Posterior vena cava (tissue), 2 donors: ENCODE results near the gene PLEKHS1. TPM values are rescaled to one million over a fixed set of nuclear protein-coding genes. Genes with fewer than 3 reads are reported as not detected.

Experiments
- DNase-seq: peaks from one replicate; pipeline ENCODE4 v3.0.0-alpha.2; 2020; ENCODE audit warnings: low spot score
- intact Hi-C, 2 donors: fragments of 100-400 bp; cut with DNase I; formaldehyde crosslinking; loops; one replicate each; pipeline versions ENCODE4 v1.14.1 to v1.14.2; 2022 to 2023
- long read RNA-seq, 2 donors: library from polyadenylated mRNA; unstranded; transcript quantifications; one replicate each; pipeline ENCODE4 v2.0.0, GENCODE V29; 2020 to 2021
- total RNA-seq, 2 donors: library from RNA; stranded (reverse); fragmentation: NEBNext Ultra II Directional; extraction: Animal tissue kit (Norgen Biotek cat#: 25700); gene quantifications; one replicate each; pipeline ENCODE4 v1.2.1, GENCODE V29; 2021
- donor health status: DM: yes; HTN: yes; CAD: no.
- donor health status: DM: yes; HTN: yes; CAD: no.

The PLEKHS1 gene
- total RNA-seq = not detected
- long read RNA-seq, donor 1 = 0 reads
- long read RNA-seq, donor 2 = 0 reads

DNA sequence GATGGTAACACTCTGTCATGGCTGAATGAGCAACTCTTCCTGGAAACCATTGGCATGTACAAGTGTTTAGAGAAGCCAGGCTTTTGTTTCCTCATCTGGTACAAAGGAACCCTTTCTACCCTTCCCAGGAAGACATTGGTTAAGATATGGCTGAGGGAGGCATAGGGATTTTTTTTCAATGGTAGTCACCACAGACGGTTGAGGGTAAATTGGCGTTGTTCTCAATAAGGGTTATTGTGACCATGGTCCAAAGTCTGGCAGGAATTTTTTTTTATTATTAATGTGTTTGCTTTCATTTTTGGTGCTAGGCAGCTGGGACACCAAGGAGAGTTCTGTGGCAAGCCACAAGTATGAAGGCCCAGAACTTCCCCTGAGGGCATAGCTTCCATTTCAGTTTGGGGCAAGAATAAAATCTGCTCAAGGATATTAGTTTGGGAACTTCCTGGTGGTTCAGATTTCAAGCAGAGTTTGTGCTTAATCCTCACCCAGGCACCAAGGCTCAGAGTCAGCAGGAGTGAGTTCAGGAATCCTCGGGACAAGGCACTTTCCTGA, at the start of gene PLEKHS1:
PLEKHS1 (plus strand) TSS at position 502 of the 552 bp plus-strand sequence. CDS start 3,596 bp downstream, outside the sequence.
- DNase-seq = no peak
- intact Hi-C loops = no loop called here

DNA sequence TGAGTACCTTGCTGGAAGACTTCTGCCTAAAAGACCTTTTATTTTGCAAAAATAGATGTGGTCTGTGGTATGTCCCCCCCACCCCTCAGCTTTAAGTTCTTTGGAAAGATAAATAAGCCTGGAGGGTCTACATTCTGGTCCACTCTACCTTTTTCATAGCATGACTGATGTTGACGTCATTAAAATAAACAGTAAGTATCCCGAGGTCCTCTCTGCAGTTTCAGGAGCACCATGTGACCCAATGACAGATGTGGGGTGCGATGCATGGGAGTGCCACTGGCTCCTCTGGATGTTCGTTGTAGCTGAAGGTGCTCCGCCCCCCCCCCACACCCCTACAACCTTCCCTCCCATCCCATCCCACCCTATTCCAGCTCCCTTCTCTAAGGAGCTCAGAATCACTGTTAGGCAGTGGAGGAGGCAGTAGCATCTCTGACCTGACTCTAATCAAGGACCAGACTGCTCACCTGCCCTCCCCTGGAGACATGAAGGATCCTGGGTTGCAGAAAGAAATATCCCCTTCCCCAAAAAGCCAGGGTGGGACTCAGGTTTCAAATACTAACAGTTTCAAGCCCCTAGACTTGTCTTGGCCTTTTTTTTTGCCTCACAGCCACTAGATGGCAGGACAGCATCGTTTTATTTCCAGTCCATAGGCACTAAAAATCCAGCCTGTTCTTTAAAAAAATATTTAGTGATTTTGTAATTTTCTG, 46.7 kb upstream of the PLEKHS1 start:
- intact Hi-C loops = no loop called here
- DNase-seq = no peak

DNA sequence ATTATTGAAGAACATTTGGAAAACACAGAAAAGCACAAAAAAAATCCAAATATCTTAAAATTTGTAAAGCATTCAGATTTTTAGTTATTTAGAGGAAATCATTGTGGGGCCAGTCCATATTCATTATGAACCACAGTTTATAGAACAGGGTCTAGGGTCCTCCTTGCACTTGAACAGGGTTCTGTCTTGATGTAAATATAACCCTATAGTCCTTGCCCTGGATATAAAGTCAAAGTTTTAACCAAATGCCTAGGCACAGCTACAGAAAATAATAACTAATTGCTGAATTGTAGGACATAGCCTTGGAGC, 46.2 kb upstream of the PLEKHS1 start:
- no peak for DNase-seq
- intact Hi-C loops = no loop called here

DNA sequence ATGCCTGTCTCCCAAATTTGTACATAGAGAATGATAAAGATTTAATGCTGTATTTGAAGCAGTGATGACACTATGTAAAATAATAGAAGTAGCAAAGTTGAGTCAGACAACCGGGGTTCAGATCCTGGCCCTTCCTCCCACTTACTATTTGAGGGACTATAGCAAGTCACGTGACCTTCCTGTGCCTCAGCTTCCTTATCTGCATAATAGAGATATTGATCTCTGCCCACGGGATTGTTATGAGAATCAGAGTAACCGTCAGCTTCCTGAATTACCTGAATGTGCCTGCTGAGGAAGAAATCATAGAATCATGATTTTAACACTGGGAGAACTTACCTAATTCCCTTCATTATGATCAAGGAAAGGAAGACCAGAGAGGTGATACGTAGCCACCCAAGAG, 44.9 kb upstream of the PLEKHS1 start:
- intact Hi-C loops = no loop called here

DNA sequence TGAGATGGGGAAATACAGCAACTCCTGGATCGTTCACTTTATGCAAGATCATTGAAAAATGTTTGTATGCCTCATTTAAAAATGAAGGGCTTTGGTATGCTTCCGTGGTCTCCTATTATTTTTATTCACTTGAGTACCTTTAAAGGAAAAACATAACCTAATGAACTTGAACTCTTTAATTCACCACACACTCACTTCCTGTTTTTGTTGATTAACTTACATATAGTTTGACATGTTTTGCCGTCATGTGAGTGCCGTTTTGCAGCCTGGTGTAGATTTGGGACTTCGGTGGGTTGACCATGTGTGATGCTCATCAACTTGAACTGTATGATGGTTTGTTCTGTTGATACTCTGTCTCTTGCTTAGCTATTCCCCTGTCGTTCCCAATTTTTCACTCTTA, 42.8 kb upstream of the PLEKHS1 start:
- no peak for DNase-seq
- intact Hi-C loops = no loop called here

More for the DNA sequence above, 44.9 kb upstream of the PLEKHS1 start:
- DNase-seq = no peak

DNA sequence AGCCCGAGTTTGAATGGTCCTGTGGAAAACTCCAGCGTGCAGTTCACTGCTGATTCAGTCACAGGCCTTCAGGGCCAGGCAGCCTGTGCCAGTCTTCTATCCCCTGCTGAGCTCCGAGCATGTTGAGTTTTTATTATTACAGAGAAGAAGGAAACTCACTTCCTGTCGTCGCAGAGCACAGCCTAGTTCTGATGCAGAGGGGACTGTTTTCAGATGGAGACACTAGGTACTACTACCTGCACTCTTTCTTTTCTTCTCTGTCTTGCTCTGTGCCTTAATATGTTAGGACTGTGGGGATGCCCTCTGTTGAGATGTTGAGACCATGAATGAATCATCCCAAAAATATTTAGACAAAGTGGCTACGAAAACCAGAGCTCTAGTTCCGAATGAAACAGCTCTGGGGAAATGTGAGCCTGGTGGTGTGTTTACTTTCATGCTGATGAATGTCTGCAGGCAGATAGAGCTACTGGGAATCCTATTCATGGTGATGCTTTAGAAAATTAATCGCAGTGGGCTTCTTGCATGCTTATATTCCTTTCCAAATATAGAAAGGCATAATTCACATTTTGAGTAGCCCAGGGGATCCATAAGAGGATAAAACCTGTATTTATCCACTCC, 42.2 kb upstream of the PLEKHS1 start:
- intact Hi-C loops = no loop called here
- no peak for DNase-seq

DNA sequence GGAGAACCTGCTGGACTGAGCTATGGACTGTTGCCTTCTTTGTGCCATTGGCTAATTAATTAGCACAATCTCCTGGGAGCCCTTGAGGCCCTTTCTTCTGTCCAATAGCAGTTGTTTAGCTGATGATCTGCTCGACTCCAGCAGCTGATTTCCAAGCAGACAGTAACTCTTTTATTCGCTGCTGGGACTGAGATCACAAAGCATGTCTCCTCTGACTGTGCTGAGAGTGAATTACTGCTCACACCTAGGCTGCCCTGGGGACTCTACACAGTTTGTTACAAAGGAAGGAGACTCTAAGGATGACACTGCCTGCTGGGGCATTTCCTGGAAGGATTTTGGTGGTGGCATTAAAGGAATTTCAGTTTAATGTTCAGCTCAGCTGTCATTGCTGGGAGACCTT, 40.3 kb upstream of the PLEKHS1 start:
- intact Hi-C loops = no loop called here
- DNase-seq = no peak

DNA sequence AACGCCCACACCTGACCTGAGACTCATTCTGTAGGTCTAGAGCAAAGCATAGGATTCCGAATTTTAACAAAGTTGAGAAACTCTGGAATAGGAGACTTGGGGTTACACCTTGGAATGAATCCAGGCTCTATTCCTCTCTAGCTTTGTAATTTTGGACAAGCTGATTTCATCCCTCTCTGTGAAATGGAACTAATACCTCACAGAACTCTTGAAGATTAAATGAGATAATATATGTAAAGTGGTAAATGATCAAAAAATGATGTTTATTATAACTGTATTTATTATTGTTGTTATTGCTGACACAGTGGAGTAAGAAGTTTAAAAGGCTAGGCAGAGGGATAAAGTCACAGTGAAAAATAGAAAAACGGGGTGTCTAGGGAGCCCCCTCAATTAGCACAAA, 39.5 kb upstream of the PLEKHS1 start:
- no peak for DNase-seq
- intact Hi-C loops = no loop called here

DNA sequence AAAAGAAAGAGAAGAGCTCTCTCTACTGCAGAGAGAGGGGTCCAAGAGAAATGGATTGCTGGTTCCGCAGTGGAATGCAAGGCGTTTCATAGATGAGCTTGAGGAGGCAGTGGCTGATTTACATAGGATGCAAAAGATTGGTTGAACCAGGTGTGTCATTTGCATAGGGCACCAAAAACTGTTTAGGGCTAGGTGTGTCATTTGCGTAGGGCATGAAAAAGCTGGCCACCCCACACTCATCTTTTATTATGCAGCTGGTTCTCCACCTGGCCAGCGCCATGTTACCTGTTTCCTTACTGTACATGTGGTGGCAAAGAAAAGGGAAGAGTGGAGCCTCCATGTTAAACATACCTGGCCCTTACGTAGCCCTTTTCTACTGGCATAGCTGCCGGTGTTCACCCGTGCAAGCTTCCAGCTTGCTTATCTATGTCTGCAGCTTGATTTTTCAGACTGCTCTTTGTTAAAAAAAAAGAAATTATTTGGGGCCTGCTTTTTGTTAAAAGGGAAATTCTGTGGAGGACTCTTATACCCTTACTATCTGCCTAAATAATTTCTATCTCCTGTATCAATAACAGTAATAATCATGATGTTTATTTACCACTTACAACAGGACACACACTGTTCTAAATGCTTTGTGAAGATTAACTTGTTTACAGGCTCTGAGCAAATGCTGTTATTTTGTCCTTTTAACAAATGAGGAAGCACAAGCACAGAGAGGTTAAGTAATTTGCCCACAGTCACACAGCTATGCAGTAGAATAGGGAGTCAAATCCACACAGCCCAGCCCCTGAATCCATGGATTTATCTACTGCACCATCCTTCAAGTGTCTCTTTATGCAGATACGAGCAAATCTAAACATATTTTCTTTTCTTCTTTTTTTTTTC, 38.5 kb upstream of the PLEKHS1 start:
- no peak for DNase-seq
- intact Hi-C loops = no loop called here

DNA sequence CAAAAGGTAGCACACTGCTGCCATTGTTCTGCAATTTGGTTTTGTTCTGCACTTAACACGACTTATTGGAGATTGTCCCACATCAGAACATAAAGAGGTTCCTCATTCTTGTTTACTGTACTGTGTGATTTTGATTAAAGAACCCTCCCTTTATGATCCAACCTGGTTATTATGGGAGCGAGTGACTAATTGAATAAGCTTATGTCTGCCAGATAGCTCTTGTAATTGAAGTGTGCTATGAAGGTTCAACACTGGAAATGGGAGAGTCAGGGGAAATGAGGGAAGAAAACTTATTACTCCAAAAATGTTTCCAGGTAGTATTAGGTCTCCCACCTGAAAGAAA, 37.9 kb upstream of the PLEKHS1 start:
- DNase-seq = no peak
- intact Hi-C loops = no loop called here

DNA sequence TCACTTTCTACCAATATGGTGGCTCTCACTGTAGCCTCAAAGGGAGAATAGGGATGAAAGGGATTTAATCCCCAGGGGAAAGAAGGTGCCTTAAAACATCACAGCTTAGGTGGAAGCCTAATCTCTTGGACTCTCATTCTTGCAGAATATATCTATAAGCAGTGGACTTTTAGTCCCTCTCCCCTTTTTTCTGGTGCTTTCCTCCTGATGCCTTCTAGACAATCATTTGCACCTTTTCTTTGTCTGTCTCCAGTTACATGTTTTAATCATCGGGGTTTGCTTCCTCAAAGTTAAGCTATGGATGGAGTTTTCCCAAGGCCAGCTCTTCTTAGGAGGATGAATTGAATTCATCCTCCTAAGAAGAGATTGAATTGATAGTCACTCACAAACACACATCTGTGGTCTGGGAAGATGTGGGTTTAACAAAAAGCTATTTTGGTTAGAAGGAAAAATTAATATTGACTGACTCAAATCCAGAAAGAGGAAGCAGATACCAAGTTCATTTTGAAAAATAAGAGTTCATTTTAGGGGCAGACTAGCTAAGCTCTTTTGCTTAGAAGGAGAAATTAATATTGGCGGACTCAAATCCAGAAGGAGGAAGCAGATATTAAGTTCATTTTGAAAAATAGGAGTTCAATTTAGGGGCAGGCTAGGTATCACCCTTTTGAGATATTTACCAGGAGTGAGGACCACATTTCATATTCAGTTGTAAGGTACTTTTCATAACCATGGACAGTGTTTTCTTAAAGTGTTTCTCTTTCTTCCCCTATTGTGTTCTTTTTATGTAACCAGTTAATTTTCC, 35.2 kb upstream of the PLEKHS1 start:
- no peak for DNase-seq
- intact Hi-C loops = no loop called here

DNA sequence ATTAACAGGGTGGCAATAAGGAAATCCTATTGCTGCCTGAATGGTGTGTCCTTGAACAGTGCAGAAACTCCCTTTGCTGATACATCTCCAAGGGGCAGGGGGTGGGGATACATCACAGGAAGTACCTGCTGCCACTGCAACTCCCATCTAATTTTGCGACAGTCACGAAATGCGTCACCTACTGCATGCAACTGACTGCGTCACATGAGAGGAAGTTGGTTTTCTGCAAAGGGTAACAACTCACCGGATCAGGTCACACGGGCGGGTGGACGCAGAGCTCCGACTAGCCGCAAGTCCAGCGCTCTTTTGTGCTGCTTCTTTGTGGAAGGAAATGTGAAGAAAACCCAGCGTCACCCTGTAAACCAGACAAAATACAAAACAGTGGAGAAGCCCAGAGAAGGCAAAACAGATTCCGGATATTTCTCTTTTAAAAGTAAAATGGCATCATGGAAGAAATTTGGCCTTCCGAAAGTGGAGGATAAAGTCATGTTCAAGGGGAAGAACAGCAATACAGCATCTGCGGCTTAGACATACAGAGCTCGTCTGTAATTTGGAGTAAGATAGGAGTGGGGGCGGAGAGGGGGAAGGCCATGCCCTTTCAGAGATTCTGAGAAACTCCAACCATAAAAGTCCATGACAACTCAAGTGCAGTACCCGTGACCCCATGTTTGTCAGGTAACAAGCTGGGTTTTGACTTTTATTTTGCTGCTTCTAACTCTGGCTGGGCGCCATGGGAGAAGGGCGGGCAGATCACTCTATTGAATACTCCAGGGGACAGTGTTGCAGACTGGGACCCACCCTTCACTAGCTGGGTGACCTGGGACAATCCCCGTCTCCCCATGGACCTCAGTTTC, 32.3 kb upstream of the PLEKHS1 start:
- intact Hi-C loops = no loop called here
- no peak for DNase-seq

DNA sequence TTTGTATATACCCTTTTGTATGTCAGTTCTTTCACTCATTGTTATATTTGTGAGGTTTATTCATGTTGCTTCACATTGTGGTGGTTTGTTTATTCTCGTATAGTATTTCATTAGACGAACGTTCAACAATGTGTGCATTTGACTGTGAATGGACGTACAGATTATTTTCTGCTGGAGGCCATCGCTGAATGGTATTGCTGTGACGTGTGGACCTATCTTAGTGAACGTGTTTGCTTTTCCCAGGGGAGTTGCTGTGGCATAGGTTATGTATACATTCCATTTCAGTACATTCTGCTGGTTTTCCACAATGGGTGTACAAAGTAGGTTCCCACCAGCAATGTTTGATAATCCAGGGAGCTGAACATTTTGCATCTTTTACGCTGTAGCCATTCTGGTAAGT, 31.1 kb upstream of the PLEKHS1 start:
- intact Hi-C loops = no loop called here
- no peak for DNase-seq

DNA sequence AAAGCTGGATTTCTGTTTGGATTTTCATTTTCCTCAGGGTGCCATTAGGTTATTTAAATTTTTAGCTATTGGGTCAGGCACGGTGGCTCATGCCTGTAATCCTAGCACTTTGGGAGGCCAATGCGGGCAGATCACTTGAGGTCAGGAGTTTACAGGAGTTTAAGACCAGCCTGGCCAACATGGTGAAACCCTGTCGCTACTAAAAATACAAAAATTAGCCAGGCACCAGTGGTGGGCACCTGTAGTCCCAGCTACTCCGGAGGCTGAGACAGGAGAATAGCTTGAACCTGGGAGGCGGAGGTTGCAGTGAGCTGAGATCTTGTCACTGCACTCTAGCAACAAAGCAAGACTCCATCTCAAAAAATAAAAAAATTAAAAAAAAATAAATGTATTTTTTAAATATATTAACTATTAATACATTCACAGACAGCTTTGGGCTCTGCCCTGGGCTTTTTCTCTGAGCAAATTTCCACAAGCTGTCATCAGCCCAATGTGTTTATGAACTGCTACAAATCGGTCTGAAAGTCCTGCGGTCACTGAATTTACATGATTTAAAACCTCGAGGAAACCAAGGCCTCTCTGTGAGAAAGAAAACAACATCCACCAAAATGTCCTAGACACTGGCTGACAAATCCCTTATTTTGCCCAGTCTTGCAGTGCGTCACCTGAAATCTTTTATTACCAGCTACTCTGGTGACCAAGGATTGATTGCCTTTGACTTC, 19.2 kb upstream of the PLEKHS1 start:
- no peak for DNase-seq
- intact Hi-C loops = no loop called here

DNA sequence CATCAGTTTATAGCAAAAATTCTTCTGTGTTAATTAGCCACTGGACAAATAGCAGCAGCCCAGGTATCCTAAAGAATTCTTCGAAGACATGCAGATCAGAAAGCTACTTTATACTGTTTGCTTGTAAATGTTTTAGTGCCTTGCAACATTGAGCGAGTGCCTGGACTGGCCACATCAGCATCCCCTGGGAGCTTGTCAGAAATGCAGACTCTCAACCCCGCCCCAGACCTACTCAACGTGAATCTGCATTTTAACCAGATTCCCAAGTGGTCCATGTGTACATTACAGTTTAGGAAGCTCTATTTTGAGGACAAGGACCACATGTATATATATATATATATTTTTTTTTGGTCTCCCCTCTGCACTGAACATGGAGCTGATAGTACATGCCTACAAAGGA, 18.5 kb upstream of the PLEKHS1 start:
- intact Hi-C loops = no loop called here
- no peak for DNase-seq

DNA sequence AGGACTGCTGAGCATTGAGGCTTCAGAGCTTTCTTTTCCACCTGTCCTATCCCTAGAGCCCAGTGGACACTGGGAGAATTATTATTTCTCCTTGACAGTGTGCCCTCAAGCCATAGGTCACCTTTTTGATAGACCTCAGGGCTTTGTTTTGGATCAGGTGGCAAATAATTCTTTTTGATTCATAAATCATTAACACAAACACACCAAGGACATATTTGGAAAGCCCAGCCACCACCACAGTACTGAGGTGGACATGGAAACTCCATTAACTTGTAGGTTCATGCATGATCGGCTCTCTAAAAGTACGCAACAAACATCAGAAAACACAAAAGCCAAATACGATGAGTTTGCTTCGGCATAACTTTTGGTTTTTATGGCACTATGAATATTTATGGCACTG, 17.8 kb upstream of the PLEKHS1 start:
- no peak for DNase-seq
- intact Hi-C loops = no loop called here

DNA sequence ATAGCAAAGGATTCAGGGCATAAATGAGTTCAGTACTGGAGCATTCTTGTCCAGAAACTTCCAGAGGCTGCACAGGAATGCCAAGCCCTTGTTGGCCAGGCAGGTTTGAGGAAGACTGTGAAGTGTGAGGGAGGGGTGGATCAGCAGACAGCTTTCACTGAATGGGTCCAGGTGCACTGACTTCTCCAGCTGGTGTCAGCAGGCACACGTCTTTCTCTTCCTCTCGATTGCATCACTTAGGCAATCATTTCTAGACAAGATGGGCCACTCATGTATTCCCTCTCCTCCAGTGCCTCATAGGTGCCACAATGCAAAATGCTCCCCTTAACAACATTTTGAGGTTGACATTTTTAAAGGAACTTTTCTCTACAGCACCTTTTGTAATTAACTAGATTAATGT, 15.6 kb upstream of the PLEKHS1 start:
- intact Hi-C loops = no loop called here
- DNase-seq = no peak

DNA sequence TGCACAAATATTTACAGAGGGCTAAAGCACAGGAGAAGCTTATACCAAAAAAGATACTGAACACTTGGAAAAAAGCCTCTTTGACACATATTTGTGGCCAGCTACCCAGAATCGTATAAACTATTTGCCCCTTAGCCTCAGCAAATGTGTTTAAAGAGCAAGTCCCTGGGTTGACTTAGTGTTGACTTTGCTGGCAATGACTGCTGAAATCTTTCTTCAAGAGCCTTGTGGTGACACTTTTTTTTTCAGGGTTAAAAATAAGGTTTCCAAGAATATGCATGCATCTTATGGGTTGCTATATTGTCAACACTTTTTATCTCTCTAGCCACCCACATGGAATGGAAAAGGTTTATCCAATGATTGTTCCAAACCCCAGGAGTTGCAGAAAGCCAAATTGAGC, 14.9 kb upstream of the PLEKHS1 start:
- intact Hi-C loops = no loop called here

More for the DNA sequence above, 14.9 kb upstream of the PLEKHS1 start:
- no peak for DNase-seq
